Limb (tissue), 2 donors: ENCODE data around the gene PIR.

Experiments
- DNase-seq, 2 donors: peaks; one replicate each; pipeline ENCODE4 v3.0.0-alpha.2; 2016; ENCODE audit errors: extremely low spot score in 2 of 2

PIR gene

GRCh38 chrX:15492469-15492868 is 664 bp downstream of the PIR start:
- no peak for DNase-seq

DNA sequence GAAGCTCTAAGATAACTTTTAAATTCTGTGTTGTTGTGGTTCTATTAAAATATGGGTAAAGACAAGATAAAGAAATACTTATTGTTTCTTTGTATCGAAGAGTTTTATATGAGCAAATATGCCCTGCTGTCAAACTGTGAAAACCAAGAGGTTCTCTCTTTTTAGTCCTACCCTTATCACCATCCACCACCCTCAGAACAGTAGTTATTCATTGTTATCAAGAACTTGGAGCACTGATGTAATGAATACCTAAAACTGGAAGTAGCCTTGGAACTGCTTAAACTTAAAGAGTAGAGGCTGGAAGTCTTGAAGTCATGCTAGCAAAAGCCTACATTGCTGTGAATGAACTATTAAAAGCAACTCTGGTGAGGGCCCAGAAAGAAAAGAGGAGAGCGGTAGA is 9.2 kb downstream of the PIR start:
- no peak for DNase-seq

DNA sequence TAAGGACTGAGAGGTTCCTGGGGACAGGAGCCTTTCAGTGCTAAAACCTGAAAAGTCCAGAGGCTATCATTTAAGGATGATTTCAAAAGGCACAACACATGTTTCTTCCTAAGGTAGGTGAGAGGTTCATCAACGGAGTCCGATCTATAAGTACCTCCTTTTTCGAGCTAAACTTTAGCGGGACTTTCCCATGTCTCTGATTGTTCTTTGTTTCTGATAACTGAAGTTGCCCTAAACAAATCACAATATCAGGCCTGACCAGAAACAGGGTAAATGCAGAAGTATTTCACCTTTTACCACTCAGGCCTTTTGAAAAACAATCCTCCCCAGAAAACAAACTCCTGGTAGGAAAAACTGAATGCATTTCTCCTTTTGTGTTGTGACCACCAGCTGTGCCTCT is 17.6 kb downstream of the PIR start:
- no peak for DNase-seq

DNA sequence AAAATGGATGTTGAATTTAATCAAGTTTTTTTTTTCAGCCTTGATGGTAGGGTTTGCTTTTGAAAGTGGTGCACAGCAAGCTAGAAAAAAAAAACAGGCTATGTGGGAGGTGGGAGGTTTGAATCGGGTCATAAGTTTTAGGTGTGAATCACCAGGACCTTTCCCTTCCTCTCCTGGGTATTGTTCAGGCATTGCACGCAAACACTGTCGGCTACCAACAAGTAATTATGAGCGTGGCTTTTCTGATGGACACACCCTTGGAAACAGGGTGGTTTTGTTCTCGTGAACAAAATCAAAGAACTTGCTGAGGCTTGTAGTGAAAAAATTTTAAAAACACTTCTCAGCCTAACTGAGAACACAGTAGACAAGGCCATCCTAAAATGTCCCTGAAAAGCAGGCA is 18.1 kb downstream of the PIR start:
- DNase-seq, result no peak

DNA sequence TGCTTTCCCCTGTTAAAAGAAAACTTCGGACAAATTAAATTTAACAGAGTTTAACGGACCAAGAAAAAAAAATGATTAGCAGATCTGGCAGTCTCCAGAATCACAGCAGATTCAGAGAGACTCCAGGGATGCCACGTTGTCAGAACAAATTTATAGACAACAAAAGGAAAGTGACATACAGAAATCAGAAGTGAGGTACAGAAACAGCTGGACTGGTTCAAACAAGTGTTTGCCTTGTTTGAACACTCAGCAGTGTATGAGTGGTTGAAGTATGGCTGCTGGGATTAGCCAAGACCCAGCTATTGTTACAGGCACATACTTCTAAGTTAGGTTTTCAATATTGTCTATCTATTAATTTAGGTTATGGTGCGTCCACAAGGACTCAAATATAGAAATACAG is 19.1 kb downstream of the PIR start:
- DNase-seq, result no peak

DNA sequence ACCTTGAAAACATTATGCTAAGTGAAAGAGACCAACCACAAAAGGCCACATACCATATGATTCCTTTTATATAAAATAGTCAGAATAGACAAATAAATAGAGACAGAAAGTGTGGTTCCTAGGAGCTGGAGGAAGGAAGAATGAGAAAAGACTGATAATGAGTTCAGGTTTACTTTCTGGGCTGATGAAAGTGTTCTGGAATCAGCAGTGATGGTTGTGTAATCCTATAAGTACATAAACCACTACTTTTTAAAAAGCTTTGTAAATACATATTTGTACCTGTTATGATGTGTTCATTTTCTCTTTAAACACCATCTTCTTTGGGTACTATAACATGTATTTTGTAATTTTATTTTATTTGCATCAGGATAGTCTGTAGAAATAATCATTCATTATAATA is 20.6 kb downstream of the PIR start:
- DNase-seq, result no peak

GRCh38 chrX:15471028-15471427 is 22.1 kb downstream of the PIR start:
- peak in 1 of 2 donors; percentile 61 for DNase-seq

DNA sequence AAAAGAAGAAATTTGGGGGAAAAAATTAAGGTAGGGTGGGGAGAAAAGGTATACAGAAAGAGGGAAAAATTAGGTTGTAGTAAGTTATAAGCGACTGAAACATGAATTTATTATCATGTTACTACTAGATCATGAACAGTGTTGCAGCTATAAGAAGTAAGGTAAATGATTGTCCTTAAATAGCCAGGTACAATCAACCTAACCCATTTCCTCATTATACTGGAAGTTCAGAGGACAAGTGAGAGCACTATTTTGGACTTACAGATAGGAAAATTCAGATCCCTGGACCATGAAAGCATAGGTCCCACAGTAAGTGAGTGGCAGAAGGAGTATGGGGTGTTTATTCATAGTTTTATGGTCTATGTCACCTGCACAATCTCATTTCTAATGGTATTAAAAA is 23.5 kb downstream of the PIR start:
- DNase-seq, result no peak

- peak in 1 of 2 donors; percentile 50 for DNase-seq
These were observed 25.1 kb downstream of the PIR start for GRCh38 chrX:15468036-15468435.

DNA sequence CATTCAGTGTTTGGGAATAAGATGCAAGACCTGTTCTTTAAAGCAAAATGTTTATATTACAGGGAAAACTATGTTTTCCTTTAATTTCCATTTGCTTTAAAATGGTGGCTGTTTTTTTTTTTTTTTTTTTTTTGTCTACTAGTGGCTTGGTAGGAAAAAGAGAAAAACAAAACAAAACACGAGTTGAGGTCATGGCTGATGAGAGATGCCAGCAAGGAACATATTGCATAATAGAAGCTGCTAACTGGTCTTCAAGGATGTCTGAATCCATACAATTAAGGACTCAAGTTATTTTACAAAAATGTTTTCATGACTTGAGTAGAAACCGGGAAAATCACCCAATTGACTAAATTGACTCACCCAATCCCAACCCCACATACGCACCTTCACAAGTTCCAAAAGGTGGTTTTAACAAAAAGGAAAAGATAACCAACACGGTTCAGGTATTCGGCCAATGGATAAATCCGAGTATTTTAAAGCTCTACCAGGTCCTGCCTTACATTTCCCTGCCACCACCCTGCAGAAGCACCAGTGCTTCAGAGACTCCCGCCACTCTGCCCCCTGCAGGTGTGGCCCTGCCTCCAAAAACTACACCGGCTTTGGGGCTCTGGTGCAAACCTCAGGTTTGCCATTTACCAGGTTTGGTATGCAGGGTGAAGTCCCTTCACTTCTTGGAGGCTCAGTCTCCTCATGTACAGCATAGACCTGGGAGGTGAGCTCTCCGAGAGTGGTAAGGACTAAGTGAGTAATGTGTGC is 27.1 kb downstream of the PIR start:
- no peak for DNase-seq

DNA sequence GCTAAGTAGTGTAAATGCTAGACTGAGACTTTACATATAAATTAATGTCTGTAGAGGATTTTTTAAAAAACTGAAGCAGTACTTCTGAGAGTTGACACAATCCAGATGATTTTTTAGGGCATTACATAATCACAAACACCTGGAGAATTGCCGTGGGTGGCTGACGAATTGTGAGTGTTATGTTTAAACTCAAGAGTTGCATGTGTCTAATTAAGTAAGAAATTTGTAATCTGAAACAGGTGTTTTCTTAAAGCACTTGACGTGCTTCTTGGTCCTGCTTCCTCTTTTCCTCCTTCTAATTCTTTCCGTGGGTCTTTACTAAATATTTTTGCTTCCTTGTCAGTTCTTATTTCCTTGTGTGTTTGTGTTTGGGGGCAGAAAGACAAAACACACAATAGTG is 27.8 kb downstream of the PIR start:
- no peak for DNase-seq

- no peak for DNase-seq
These were observed 28.4 kb downstream of the PIR start for GRCh38 chrX:15464704-15465103.

DNA sequence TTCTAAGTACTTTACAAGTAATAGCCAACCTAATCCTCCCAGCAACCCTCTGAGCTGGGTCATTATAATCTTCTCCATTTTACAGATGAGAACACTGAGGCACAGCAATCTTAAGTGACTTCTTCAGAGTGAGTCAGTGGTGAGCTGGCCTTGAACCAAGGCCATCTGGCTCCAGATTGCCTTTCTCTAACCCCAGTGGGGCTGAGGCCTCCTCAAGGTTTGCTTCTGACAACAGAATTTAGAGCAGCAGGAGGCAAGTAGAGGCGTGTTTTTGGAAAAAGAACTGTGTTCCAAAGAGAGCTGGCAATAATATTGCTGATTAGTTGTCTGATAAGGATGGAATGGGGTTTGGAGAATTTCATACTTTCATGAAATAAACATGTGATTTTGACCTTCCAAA is 41.2 kb downstream of the PIR start:
- no peak for DNase-seq

DNA sequence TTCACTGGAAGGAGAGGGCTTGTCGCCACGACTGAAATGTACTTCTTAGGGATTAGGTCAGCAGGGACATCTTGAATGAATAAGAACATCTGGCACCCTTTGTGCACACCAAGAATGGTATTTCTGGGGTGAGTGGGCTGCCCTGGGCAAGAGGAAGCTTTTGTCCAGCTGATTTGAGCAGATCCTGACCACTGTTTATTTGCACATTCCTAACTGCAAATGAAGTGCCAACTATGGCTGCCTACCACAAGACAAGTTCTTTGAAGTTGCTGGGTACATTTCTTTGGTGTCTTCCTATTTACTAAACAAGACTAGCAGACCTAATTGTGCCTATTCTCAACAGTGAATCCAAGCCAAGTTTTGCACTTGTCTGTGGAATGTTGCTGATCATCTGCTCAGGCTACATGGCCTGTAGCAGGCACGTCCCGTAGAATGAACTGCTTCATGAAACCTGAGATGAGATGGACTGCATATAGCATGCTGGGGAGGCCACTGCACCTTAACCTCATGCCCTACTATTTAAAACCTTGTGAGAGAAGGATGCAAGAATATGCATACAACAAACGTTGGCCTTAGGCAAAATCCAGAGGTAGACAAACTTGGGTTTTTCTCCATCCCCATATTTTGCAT is 45.0 kb downstream of the PIR start:
- DNase-seq, result no peak

DNA sequence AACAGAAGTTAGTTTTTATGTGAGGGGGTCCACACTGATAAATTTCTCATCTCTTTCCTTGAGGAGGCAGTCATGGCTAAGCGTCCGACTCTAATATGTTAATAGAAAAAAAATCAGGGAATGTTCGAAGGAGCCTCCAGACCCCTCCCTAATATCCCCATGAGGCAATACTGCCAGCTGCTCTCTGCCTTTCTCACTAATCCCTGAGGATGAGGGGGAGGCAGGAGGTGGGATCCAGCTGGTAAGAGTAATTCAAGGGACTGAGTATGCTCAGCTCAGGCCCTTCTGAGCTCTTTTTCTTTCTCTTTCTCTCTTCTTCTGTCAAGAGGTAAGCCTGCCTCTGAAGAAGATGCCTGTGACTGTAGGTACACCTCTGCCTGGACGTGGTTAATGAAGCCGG is 51.7 kb downstream of the PIR start:
- peak in 1 of 2 donors; percentile 24 for DNase-seq

GRCh38 chrX:15438332-15438731 is 54.8 kb downstream of the PIR start:
- no peak for DNase-seq

DNA sequence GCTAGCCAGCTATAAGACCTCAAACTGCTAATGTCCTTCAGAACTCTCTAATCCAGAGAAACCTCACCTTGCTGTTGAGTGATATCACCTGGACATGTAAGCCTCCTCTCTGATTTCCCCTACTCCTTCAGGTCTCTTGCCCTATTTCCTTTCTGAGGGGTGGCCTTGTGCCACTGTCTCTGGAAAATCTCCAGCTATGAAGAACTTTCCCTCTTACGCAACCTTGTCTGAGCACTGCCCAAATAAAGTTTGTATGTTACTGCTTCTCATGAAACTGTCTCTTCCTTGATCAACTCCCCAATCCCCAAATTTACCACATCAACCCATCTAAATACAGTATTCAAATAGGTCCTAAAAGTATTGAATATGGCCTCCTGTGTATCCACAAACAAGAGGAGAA is 55.4 kb downstream of the PIR start:
- no peak for DNase-seq

DNA sequence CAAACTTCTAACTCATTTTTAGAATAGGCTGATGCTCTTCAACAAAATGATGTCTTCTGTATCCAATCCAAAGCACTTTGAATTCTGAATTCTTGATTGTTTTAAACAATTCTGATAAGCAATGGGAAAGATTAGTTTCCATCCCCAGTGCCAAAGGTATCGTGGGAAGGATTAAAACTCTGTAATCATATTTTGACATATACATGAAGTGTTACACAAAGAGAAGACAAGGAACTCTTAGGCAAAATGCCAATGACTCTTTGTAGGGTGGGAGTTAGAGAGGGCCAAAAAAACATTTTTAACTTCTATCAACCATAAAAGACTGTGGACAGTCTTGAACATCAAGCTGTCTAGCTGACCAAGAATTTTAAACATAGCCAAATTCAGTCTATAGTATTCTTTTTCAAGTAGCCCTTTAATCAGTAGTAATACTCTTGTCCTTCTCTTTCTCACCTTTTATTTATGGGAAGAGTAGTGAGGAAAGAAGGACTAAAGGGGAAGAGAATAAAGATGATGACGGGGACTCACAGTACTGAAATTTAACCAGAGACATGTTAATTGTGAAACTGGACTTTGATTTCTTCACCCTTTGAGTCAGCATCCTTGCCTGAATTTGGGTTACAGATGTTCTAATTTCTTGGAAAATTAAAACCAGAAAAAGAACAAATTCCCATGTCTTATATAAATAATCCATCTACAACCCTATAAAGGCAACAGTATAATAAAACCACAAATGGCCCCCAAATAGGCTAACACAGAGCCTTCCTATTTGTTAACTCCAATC is 57.1 kb downstream of the PIR start:
- DNase-seq, result no peak

DNA sequence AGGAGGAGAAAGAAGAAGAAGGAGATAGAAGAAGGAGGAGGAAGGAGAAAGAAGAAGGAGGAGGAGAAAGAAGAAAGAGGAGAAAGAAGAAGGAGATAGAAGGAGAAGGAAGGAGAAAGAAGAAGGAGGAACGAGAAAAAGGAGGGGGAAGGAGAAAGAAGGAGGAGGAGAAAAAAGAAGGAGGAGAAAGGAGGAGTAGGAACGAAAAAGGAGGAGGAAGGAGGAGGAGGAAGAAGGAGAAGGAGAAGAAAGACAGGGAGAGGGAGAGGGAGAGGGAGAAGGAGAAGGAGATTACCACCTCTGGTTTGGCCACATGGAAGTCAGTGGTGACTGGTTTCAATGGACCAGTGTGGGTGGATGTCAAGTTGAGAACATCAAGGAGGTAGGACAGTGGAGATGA is 58.9 kb downstream of the PIR start:
- DNase-seq, result no peak

DNA sequence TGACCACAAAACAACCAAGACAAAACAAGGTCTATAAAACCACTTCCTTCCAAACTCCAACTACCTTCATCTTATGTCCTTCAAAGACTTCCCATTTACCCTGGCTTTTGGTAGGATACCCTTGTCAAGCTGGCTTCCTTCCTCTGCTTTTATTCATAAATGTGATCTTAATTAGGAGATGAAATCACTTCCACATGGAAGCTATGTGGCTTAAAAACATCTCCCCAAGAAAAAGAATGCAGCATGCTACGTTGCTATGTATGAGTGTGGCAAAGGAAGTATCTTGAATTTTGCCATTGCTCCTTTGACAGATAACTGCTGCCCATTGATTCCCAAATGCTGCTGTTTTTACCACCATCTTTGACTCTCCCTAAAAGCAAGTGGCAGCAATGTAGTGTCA is 62.5 kb downstream of the PIR start:
- no peak for DNase-seq

DNA sequence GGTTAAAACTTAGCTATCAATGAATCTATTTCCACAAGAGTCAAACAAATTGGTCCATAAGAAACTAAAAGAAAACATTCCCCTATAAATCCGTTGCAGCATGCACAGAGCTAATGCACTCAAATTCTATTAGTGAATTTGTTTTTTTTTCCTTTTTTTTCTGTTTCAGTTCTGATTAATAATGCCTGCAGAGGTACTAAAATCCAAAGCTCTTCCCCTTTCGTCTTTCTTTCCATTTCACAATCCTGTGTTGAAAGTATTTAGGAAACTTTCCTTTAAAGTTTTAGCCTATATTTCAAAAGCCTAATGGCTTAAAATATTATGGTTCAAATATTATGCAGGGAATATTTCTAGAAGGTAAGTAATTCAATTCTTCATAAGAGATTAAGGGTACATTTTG is 63.1 kb downstream of the PIR start:
- DNase-seq, result no peak

- no peak for DNase-seq
These were observed 68.1 kb downstream of the PIR start for GRCh38 chrX:15425024-15425423.

DNA sequence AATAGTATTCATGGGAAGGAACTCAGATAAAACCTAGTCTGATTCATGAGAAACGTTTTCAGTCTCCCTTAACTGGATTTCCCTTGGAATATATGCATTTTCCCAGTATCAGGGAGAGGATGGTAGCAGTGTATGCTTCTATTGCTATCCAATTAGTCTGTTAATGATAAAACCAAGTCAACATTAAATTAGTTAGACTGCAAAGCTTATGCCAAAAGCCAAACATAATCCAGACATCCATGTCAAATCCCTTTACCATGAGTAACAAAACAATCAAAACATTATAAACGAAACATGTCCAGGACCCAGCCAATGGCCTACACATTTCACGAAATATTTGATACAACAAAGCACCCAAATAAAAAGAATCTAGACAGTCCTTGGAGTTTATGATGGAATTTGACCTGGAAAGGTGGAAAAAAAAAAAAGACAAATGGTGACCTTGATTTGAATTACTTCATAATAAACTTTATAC is 74.4 kb downstream of the PIR start:
- no peak for DNase-seq
